MM.1S (cell line): Measurements from ENCODE around the gene HNMT.

Source experiments
- EZH2 ChIP-seq: fragments of 300-600 bp; sonication (generic); optimal IDR thresholded peaks from 2 replicates; pipeline ENCODE3; 2017; ENCODE audit warnings: low read depth, mild to moderate bottlenecking, antibody characterized with exemption, low read length, mixed read lengths
- EZH2phosphoT487 ChIP-seq: fragments of 300-600 bp; sonication (generic); IDR thresholded peaks from 2 replicates; pipeline ENCODE4 v1.6.1; 2018; ENCODE audit warnings: antibody characterized with exemption, low read length
- TF ChIP-seq, protein P1 (sequence below): fragments of 300-600 bp; sonication (generic); IDR thresholded peaks from 2 replicates; pipeline ENCODE4 v1.5.1; 2016; ENCODE audit warnings: antibody characterized with exemption, low read length, mixed read lengths

DNA sequence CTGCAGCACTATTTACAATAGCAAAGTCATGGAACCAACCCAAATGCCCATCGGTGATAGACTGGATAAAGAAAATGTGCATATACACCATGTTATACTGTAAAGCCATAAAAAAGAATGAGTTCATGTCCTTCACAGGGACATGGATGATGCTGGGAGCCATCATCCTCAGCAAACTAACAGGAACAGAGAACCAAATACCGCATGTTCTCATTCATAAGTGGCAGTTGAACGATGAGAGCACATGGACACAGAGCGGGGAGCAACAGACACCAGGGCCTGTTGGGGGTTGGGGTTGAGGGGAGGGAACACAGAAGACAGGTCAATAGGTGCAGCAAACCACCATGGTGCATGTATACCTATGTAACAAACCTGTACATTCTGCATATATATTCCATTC lies 33.5 kb downstream of the HNMT start:
- TF ChIP-seq, protein P1, sequence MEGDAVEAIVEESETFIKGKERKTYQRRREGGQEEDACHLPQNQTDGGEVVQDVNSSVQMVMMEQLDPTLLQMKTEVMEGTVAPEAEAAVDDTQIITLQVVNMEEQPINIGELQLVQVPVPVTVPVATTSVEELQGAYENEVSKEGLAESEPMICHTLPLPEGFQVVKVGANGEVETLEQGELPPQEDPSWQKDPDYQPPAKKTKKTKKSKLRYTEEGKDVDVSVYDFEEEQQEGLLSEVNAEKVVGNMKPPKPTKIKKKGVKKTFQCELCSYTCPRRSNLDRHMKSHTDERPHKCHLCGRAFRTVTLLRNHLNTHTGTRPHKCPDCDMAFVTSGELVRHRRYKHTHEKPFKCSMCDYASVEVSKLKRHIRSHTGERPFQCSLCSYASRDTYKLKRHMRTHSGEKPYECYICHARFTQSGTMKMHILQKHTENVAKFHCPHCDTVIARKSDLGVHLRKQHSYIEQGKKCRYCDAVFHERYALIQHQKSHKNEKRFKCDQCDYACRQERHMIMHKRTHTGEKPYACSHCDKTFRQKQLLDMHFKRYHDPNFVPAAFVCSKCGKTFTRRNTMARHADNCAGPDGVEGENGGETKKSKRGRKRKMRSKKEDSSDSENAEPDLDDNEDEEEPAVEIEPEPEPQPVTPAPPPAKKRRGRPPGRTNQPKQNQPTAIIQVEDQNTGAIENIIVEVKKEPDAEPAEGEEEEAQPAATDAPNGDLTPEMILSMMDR, result no peak
- no peak for TF ChIP-seq EZH2
- TF ChIP-seq EZH2phosphoT487, result no peak
